Stimulated activated CD4-positive, alpha-beta T cell treated with anti-CD3 and anti-CD28 coated beads, Interleukin-12 subunit alpha, Interleukin-12 subunit beta, amount 100 ng/mL, for 4 hours (primary cell): ENCODE data around the gene AQP3.
"Not testable (repeated sequence)": the region's sequence is repeated elsewhere in the genome, so short reads cannot be mapped to it uniquely, and the experiment has no call there.

Experiments
- DNase-seq: peaks from one replicate; pipeline ENCODE4 v3.0.0-alpha.2; 2020

AQP3 gene

GRCh38 chr9:33446946-33447798 lies at the start of gene AQP3:
AQP3 (minus strand) TSS chr9:33447593; CDS start chr9:33447530, 63 bp downstream.
- DNase-seq: peak; percentile 57

GRCh38 chr9:33493819-33494218 lies 46.4 kb upstream of the AQP3 start:
- DNase-seq: not testable (repeated sequence)

GRCh38 chr9:33489066-33489465 lies 41.7 kb upstream of the AQP3 start:
- no peak for DNase-seq

GRCh38 chr9:33485312-33485711 lies 37.9 kb upstream of the AQP3 start:
- DNase-seq: not testable (repeated sequence)

GRCh38 chr9:33480976-33481375 lies 33.6 kb upstream of the AQP3 start:
- no peak for DNase-seq

- no peak for DNase-seq
Observed at GRCh38 chr9:33480106-33480505, 32.7 kb upstream of the AQP3 start.

GRCh38 chr9:33476503-33476902 lies 29.1 kb upstream of the AQP3 start:
- DNase-seq: no peak

GRCh38 chr9:33475357-33475756 lies 28.0 kb upstream of the AQP3 start:
- DNase-seq: no peak

- peak; percentile 94 for DNase-seq
Observed at GRCh38 chr9:33473643-33474352, 26.4 kb upstream of the AQP3 start, which contains the start of gene NOL6. NOL6 (minus strand) TSS chr9:33473924; CDS start chr9:33473842, 82 bp downstream.

- DNase-seq: no peak
Observed at GRCh38 chr9:33472881-33473615, 25.7 kb upstream of the AQP3 start.

GRCh38 chr9:33472171-33472880 lies 24.9 kb upstream of the AQP3 start:
- no peak for DNase-seq

GRCh38 chr9:33471361-33471760 lies 24.0 kb upstream of the AQP3 start:
- no peak for DNase-seq

GRCh38 chr9:33469891-33470290 lies 22.5 kb upstream of the AQP3 start:
- no peak for DNase-seq

- DNase-seq: no peak
Observed at GRCh38 chr9:33468797-33469621, 21.6 kb upstream of the AQP3 start.

- no peak for DNase-seq
Observed at GRCh38 chr9:33468215-33468730, 20.9 kb upstream of the AQP3 start.

GRCh38 chr9:33467526-33467925 lies 20.1 kb upstream of the AQP3 start:
- no peak for DNase-seq

- peak; percentile 71 for DNase-seq
Observed at GRCh38 chr9:33466565-33467495, 19.4 kb upstream of the AQP3 start.

GRCh38 chr9:33465596-33466564 lies 18.5 kb upstream of the AQP3 start:
- no peak for DNase-seq

GRCh38 chr9:33465096-33465495 lies 17.7 kb upstream of the AQP3 start:
- no peak for DNase-seq
